Measurements from ENCODE around the gene CCSER2.

DNA sequence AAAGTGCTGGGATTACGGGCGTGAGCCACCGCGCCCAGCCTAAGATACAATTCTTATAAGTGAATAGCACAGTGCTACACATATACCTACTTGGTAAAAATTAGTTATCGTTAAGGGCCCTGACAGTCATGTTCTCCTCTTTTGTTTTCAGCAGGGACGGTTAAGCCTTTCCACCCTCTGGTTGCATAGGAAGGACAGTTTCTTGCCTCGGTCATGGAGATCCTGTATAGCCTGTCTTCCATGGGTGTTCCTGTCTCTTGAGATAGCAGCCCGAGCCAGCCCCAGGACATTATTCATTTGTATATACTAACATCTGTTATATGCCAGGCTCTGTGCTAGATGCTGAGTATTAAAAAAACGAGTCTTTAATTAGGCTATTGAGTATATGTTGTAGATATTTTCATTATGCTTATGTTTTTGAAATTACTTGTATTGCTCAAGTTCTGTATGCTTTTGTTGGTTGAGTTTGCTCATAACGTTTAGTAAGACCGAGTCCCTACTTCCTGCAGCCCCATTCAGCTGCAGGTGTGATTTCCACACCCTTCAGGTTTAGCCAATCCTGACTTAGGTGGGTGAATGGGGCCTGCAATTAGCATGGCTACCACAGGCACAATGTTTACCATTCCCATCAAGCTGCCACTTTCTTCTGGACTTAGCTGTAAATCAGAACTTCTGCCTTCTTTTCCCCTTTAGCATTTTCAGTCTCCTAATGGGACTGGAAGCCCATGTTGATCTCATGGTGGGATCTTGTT lies 24.8 kb downstream of the CCSER2 start:
- TF ChIP-seq, protein P1, sequence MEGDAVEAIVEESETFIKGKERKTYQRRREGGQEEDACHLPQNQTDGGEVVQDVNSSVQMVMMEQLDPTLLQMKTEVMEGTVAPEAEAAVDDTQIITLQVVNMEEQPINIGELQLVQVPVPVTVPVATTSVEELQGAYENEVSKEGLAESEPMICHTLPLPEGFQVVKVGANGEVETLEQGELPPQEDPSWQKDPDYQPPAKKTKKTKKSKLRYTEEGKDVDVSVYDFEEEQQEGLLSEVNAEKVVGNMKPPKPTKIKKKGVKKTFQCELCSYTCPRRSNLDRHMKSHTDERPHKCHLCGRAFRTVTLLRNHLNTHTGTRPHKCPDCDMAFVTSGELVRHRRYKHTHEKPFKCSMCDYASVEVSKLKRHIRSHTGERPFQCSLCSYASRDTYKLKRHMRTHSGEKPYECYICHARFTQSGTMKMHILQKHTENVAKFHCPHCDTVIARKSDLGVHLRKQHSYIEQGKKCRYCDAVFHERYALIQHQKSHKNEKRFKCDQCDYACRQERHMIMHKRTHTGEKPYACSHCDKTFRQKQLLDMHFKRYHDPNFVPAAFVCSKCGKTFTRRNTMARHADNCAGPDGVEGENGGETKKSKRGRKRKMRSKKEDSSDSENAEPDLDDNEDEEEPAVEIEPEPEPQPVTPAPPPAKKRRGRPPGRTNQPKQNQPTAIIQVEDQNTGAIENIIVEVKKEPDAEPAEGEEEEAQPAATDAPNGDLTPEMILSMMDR (IDR thresholded peaks at IDR 0.05): no peak
- no peak for TF ChIP-seq ZFX (IDR thresholded peaks at IDR 0.05; ENCODE audit: borderline replicate concordance)
